ENCODE measurements around the gene BPTF.
"Not testable (repeated sequence)": the region's sequence is repeated elsewhere in the genome, so short reads cannot be mapped to it uniquely, and the experiment has no call there.

BPTF gene

GRCh38 chr17:67833946-67834631 is 8.8 kb downstream of the BPTF start:
- no peak for DNase-seq

- DNase-seq: no peak
Observed at GRCh38 chr17:67834634-67835033, 9.3 kb downstream of the BPTF start.

GRCh38 chr17:67836205-67836987 is 11.1 kb downstream of the BPTF start:
- DNase-seq: no peak

GRCh38 chr17:67837965-67838364 is 12.7 kb downstream of the BPTF start:
- DNase-seq: no peak

GRCh38 chr17:67838538-67838937 is 13.2 kb downstream of the BPTF start:
- no peak for DNase-seq

- no peak for DNase-seq
Observed at GRCh38 chr17:67841992-67842391, 16.7 kb downstream of the BPTF start.

- no peak for DNase-seq
Observed at GRCh38 chr17:67842648-67843047, 17.3 kb downstream of the BPTF start.

GRCh38 chr17:67845374-67845773 is 20.1 kb downstream of the BPTF start:
- DNase-seq: no peak

- DNase-seq: not testable (repeated sequence)
Observed at GRCh38 chr17:67848189-67848588, 22.9 kb downstream of the BPTF start.

- DNase-seq: not testable (repeated sequence)
Observed at GRCh38 chr17:67848846-67849245, 23.5 kb downstream of the BPTF start.

GRCh38 chr17:67850991-67851631 is 25.8 kb downstream of the BPTF start:
- no peak for DNase-seq

GRCh38 chr17:67853703-67854102 is 28.4 kb downstream of the BPTF start:
- no peak for DNase-seq

GRCh38 chr17:67854378-67854777 is 29.1 kb downstream of the BPTF start:
- no peak for DNase-seq

- DNase-seq: no peak
Observed at GRCh38 chr17:67855504-67856324, 30.4 kb downstream of the BPTF start.

GRCh38 chr17:67856402-67856801 is 31.1 kb downstream of the BPTF start:
- DNase-seq: not testable (repeated sequence)

GRCh38 chr17:67862614-67863217 is 37.4 kb downstream of the BPTF start:
- DNase-seq: no peak

GRCh38 chr17:67863624-67864247 is 38.4 kb downstream of the BPTF start:
- DNase-seq: no peak

- no peak for DNase-seq
Observed at GRCh38 chr17:67865438-67865837, 40.1 kb downstream of the BPTF start.

- DNase-seq: no peak
Observed at GRCh38 chr17:67867591-67867990, 42.3 kb downstream of the BPTF start.

- DNase-seq: no peak
Observed at GRCh38 chr17:67868176-67868575, 42.9 kb downstream of the BPTF start.

- no peak for DNase-seq
Observed at GRCh38 chr17:67879662-67880061, 54.4 kb downstream of the BPTF start.

- DNase-seq: no peak
Observed at GRCh38 chr17:67881083-67881482, 55.8 kb downstream of the BPTF start.

All from CD4-positive, alpha-beta T cell treated with Interleukin-10 for 1 hour (primary cell).